Neural progenitor cell (in vitro differentiated cells): ENCODE data around the gene KIF15.

Experiments used
- CTCF ChIP-seq: fragments of 200-600 bp; sonication (generic); IDR thresholded peaks from 2 replicates; pipeline ENCODE4 v1.5.1; 2017; ENCODE audit warnings: antibody characterized with exemption, mild to moderate bottlenecking
- EZH2 ChIP-seq: fragments of 200-600 bp; sonication (generic); IDR thresholded peaks from 2 replicates; pipeline ENCODE4 v1.6.1; 2017; ENCODE audit warnings: antibody characterized with exemption, mild to moderate bottlenecking, moderate library complexity

- TF ChIP-seq CTCF (peak; percentile 32), EZH2 (no peak)
Observed at GRCh38 chr3:44861412-44862225, 100.0 kb downstream of the KIF15 start, which contains the start of gene TMEM42.
